ENCODE data around the gene WDR83. TPM values are rescaled to one million over a fixed set of nuclear protein-coding genes. Genes with fewer than 3 reads are reported as not detected.

WDR83 gene
- total and polyA plus RNA-seq, 2 of the 8 experiments (the other 6 are each of a cell fraction or from before 2014, with no cell fraction given), result 12.6 to 15.3 TPM

GRCh38 chr19:12668346-12668745 lies 1.7 kb downstream of the WDR83 start:
- H3K79me1 ChIP-seq (ENCODE audit: low read depth, low read length), result peaks cover 4% of the 10 kb centered on the region; the same call in 1 of the 2 replicates
- H3K9ac ChIP-seq (replicated peaks in 1 of 4; ENCODE audit: extremely low read depth in 1 of 4, low read depth in 3 of 4, low read length in 3 of 4), result peak overlapping the region in 2 of 4 experiments; percentile 89 to 94; a peak in 3 of 7 replicates
- H3K27ac ChIP-seq (ENCODE audit: low read depth, low read length), result no peak overlapping the region
- no peak overlapping the region for H4K5ac ChIP-seq (ENCODE audit: insufficient read length, low read depth, low read length)
- H4K20me1 ChIP-seq (replicated peaks in 1 of 2; ENCODE audit: control insufficient read depth in 1 of 2, insufficient read depth in 2 of 2, low read length in 2 of 2), result peaks cover 3 to 16% of the 10 kb centered on the region in 2 experiments
- no peak overlapping the region for H3K4ac ChIP-seq (replicated peaks; ENCODE audit: insufficient read length, low read depth, low read length)
- WGBS, 2 experiments (ENCODE audit: extremely low coverage in 1 of 2, insufficient coverage in 1 of 2, insufficient read length in 1 of 2, insufficient replicate concordance in 2 of 2, low coverage in 1 of 2, low lambda C conversion rate in 2 of 2, missing lambda C conversion rate in 1 of 2), result 82% methylated on average over 8 of the region's 8 CpGs; no CpG with 5 or more reads in 1 of the 2 experiments
- H3K79me2 ChIP-seq (ENCODE audit: control insufficient read depth in 1 of 2, insufficient read depth in 2 of 2, low read length in 2 of 2), result peaks cover 0 to 22% of the 10 kb centered on the region in 2 experiments; a peak in 1 of 4 replicates
- DNase-seq (ENCODE audit: low read depth in 1 of 2, low spot score in 2 of 2), result no peak
- no peak overlapping the region for H2BK20ac ChIP-seq (ENCODE audit: low read length)
- H3K36me3 ChIP-seq (ENCODE audit: control insufficient read depth in 2 of 4, insufficient read depth in 4 of 4, low read length in 3 of 4), result peaks cover under 1 to 7% (median 6%) of the 10 kb centered on the region in 4 experiments; a peak in 5 of 8 replicates
- peak overlapping the region; percentile 78 to 95 (median 85) for H3K4me3 ChIP-seq (ENCODE audit: extremely low read depth in 1 of 4, insufficient read depth in 2 of 4, low read depth in 3 of 4, low read length in 4 of 4)
- H2BK12ac ChIP-seq (ENCODE audit: low read depth, low read length), result no peak overlapping the region
- FAIRE-seq, result no peak
- H3K56ac ChIP-seq (replicated peaks; ENCODE audit: insufficient read length, low read depth, low read length), result no peak overlapping the region
- H4K91ac ChIP-seq (replicated peaks; ENCODE audit: insufficient read length, low read length), result no peak overlapping the region
- no peaks in the 10 kb centered on the region; a peak in 1 of 7 replicates for H3K27me3 ChIP-seq (replicated peaks in 1 of 4; ENCODE audit: control insufficient read depth in 3 of 4, extremely low read depth in 1 of 4, insufficient read depth in 3 of 4, low read length in 3 of 4)
- no peak overlapping the region for H2AFZ ChIP-seq (ENCODE audit: low read length)
- peak overlapping the region; percentile 74; the same call in 1 of the 2 replicates for H4K8ac ChIP-seq (ENCODE audit: extremely low read depth, insufficient read depth, low read length)
- no peak overlapping the region for H2BK15ac ChIP-seq (ENCODE audit: low read length)
- H3K4me1 ChIP-seq (replicated peaks in 1 of 4; ENCODE audit: control insufficient read depth in 3 of 4, insufficient read depth in 4 of 4, low read length in 3 of 4), result peaks cover 3 to 22% (median 7%) of the 10 kb centered on the region in 4 experiments
- no peak overlapping the region for H2BK120ac ChIP-seq (replicated peaks; ENCODE audit: low read depth, low read length)
- POLR2A ChIA-PET (ENCODE audit: partially characterized antibody), result interaction anchor here (1.0 to 5.3 kb wide), 11 partner anchors 9 to 184 kb away, joined by 3 to 23 read pairs (median 6); partner anchors contain the start of genes DHPS, TNPO2, TRIR and ZNF490
- no peak overlapping the region; the same call in 1 of the 2 replicates for H2AK5ac ChIP-seq (ENCODE audit: low read depth, low read length)
- H3K23me2 ChIP-seq (ENCODE audit: low read depth, low read length), result peaks cover 24% of the 10 kb centered on the region
- no peak overlapping the region for H3K18ac ChIP-seq (ENCODE audit: extremely low read depth, low read length)
- H3K4me2 ChIP-seq (ENCODE audit: insufficient read depth in 1 of 2, low read depth in 2 of 2, low read length in 2 of 2), result peak overlapping the region; percentile 86 to 95
- H3K23ac ChIP-seq (ENCODE audit: insufficient read length), result no peak overlapping the region
- CTCF ChIA-PET (ENCODE audit: partially characterized antibody), result interaction anchor here (1.2 kb wide), 1 partner anchor 12 kb away, joined by 5 read pairs; no protein-coding TSS in a partner anchor
- H2BK5ac ChIP-seq (ENCODE audit: low read depth, low read length), result no peak overlapping the region
- H3K14ac ChIP-seq (ENCODE audit: insufficient read length), result no peak overlapping the region
- H3K9me3 ChIP-seq (ENCODE audit: insufficient read depth in 2 of 2, low read depth in 1 of 2, low read length in 1 of 2), result no peaks in the 10 kb centered on the region
- no peak for TF ChIP-seq PHF8 (conservative IDR thresholded peaks at IDR 0.05; ENCODE audit: low read depth, low read length)
- TF ChIP-seq SP1 (IDR thresholded peaks at IDR 0.05; ENCODE audit: low read depth, low read length), result 0 out of 2 replicates have a peak, but pooled peaks have one; percentile 19
- TF ChIP-seq CHD2 (IDR thresholded peaks at IDR 0.05; ENCODE audit: low read length), result no peak

Data from H1 (cell line).